HG03103 (cell line): ENCODE data around the gene MRPL19.

Source experiments
- ATAC-seq: cut with Tn5 transposase; IDR thresholded peaks from one replicate; pipeline ENCODE4 v1.9.1; 2021; ENCODE audit warnings: low read depth; ENCODE audit not compliant: unreplicated experiment

Gene MRPL19

GRCh38 chr2:75720525-75720924 lies 73.9 kb downstream of the MRPL19 start:
- no peak for ATAC-seq

GRCh38 chr2:75722687-75723086 lies 76.1 kb downstream of the MRPL19 start:
- no peak for ATAC-seq

- ATAC-seq = no peak
Observed at GRCh38 chr2:75728614-75729419, 82.2 kb downstream of the MRPL19 start.

GRCh38 chr2:75729861-75730260 lies 83.3 kb downstream of the MRPL19 start:
- no peak for ATAC-seq

- ATAC-seq = no peak
Observed at GRCh38 chr2:75736276-75736675, 89.7 kb downstream of the MRPL19 start.

GRCh38 chr2:75737961-75738360 lies 91.4 kb downstream of the MRPL19 start:
- ATAC-seq = no peak
